ENCODE measurements around the gene CMC4.
A peak's percentile ranks its signal among the peaks of the same experiment; 100 is the strongest.

GRCh38 chrX:155070975-155071693 lies at the start of gene CMC4, which contains the start of the genes BRCC3 and MTCP1:
- TF ChIP-seq CTCF (IDR thresholded peaks at IDR 0.05) (no peak), POLR2AphosphoS5 (IDR thresholded peaks at IDR 0.05; ENCODE audit: insufficient read depth in 1 of 2, low read depth in 1 of 2) (no peak), POLR2A (IDR thresholded peaks at IDR 0.05) (peak in 1 of 2 donors; percentile 65)
